ENCODE results near the gene CRYBA2. TPM values are rescaled to one million over a fixed set of nuclear protein-coding genes. Genes with fewer than 3 reads are reported as not detected.
A peak's percentile ranks its signal among the peaks of the same experiment; 100 is the strongest.

Gene CRYBA2
- total RNA-seq, 2 donors from 2014 or later = not detected

GRCh38 chr2:218980735-218981389, 12.4 kb downstream of the CRYBA2 start:
- H3K36me3 Mint-ChIP-seq (ENCODE audit: insufficient read depth in 2 of 2) = no peaks in the 10 kb centered on the region
- peaks cover 71% of the 10 kb centered on the region for H3K27me3 Mint-ChIP-seq (ENCODE audit: low read depth)
- H3K9me3 Mint-ChIP-seq = no peaks in the 10 kb centered on the region
- peak overlapping the region; percentile 43 for H3K27ac Mint-ChIP-seq
- DNase-seq (no peak), ATAC-seq (replicated peaks in 1 of 2) (no peak)
- peak overlapping the region; percentile 71 to 86 for H3K4me3 Mint-ChIP-seq
- H3K4me1 Mint-ChIP-seq (ENCODE audit: low read depth) = peaks cover 31% of the 10 kb centered on the region

GRCh38 chr2:218979846-218980734, 13.1 kb downstream of the CRYBA2 start:
- peaks cover 31% of the 10 kb centered on the region for H3K4me1 Mint-ChIP-seq (ENCODE audit: low read depth)
- peak overlapping the region; percentile 88 to 93 for H3K4me3 Mint-ChIP-seq
- no peaks in the 10 kb centered on the region for H3K9me3 Mint-ChIP-seq
- H3K27me3 Mint-ChIP-seq (ENCODE audit: low read depth) = peaks cover 73% of the 10 kb centered on the region
- DNase-seq = peak; percentile 90
- H3K36me3 Mint-ChIP-seq (ENCODE audit: insufficient read depth in 2 of 2) = no peaks in the 10 kb centered on the region
- peak; percentile 92 for ATAC-seq (replicated peaks in 1 of 2)
- H3K27ac Mint-ChIP-seq = no peak overlapping the region

GRCh38 chr2:218975060-218975777, 18.0 kb downstream of the CRYBA2 start:
- Mint-ChIP-seq H3K27me3 (ENCODE audit: low read depth) (peaks cover 45% of the 10 kb centered on the region), H3K27ac (no peak overlapping the region), H3K4me1 (ENCODE audit: low read depth) (peaks cover 9% of the 10 kb centered on the region), H3K36me3 (ENCODE audit: insufficient read depth in 2 of 2) (no peaks in the 10 kb centered on the region), H3K9me3 (no peaks in the 10 kb centered on the region), H3K4me3 (no peak overlapping the region)
- ATAC-seq (replicated peaks in 1 of 2) (no peak), DNase-seq (no peak)

- no peak for ATAC-seq (replicated peaks in 1 of 2)
- DNase-seq = no peak
- Mint-ChIP-seq H3K4me1 (ENCODE audit: low read depth) (no peaks in the 10 kb centered on the region), H3K9me3 (no peaks in the 10 kb centered on the region), H3K27me3 (ENCODE audit: low read depth) (peaks cover 46% of the 10 kb centered on the region), H3K27ac (no peak overlapping the region), H3K36me3 (ENCODE audit: insufficient read depth in 2 of 2) (no peaks in the 10 kb centered on the region), H3K4me3 (no peak overlapping the region)
Measured at GRCh38 chr2:218970894-218971293, 22.3 kb downstream of the CRYBA2 start.

- H3K4me1 Mint-ChIP-seq (ENCODE audit: low read depth) = peaks cover 14% of the 10 kb centered on the region
- no peaks in the 10 kb centered on the region for H3K9me3 Mint-ChIP-seq
- no peak overlapping the region for H3K27ac Mint-ChIP-seq
- H3K27me3 Mint-ChIP-seq (ENCODE audit: low read depth) = peaks cover 63% of the 10 kb centered on the region
- peaks cover 0 to 4% of the 10 kb centered on the region in 2 donors for H3K36me3 Mint-ChIP-seq (ENCODE audit: insufficient read depth in 2 of 2)
- H3K4me3 Mint-ChIP-seq = no peak overlapping the region
- no peak for DNase-seq
- no peak for ATAC-seq (replicated peaks in 1 of 2)
Measured at GRCh38 chr2:218964041-218964771, 29.0 kb downstream of the CRYBA2 start.

- H3K36me3 Mint-ChIP-seq (ENCODE audit: insufficient read depth in 2 of 2) = peaks cover 0 to 4% of the 10 kb centered on the region in 2 donors
Measured at GRCh38 chr2:218963601-218964000, 29.6 kb downstream of the CRYBA2 start.

GRCh38 chr2:218962859-218963492, 30.2 kb downstream of the CRYBA2 start:
- no peak overlapping the region for H3K4me3 Mint-ChIP-seq
- H3K9me3 Mint-ChIP-seq = no peaks in the 10 kb centered on the region
- H3K27ac Mint-ChIP-seq = no peak overlapping the region
- DNase-seq (peak; percentile 70 to 72), ATAC-seq (replicated peaks in 1 of 2) (no peak)
- peaks cover 18% of the 10 kb centered on the region for H3K4me1 Mint-ChIP-seq (ENCODE audit: low read depth)
- H3K36me3 Mint-ChIP-seq (ENCODE audit: insufficient read depth in 2 of 2) = peaks cover 0 to 4% of the 10 kb centered on the region in 2 donors
- peaks cover 66% of the 10 kb centered on the region for H3K27me3 Mint-ChIP-seq (ENCODE audit: low read depth)

More at GRCh38 chr2:218963601-218964000, 29.6 kb downstream of the CRYBA2 start:
- H3K27me3 Mint-ChIP-seq (ENCODE audit: low read depth) = peaks cover 64% of the 10 kb centered on the region
- peaks cover 18% of the 10 kb centered on the region for H3K4me1 Mint-ChIP-seq (ENCODE audit: low read depth)
- no peaks in the 10 kb centered on the region for H3K9me3 Mint-ChIP-seq
- no peak overlapping the region for H3K4me3 Mint-ChIP-seq
- ATAC-seq (replicated peaks in 1 of 2) = no peak
- H3K27ac Mint-ChIP-seq = no peak overlapping the region
- DNase-seq = no peak

- peak in 1 of 2 donors; percentile 19 for DNase-seq
- H3K4me1 Mint-ChIP-seq (ENCODE audit: low read depth) = peaks cover 18% of the 10 kb centered on the region
- peaks cover 0 to 4% of the 10 kb centered on the region in 2 donors for H3K36me3 Mint-ChIP-seq (ENCODE audit: insufficient read depth in 2 of 2)
- no peak overlapping the region for H3K4me3 Mint-ChIP-seq
- H3K27ac Mint-ChIP-seq = no peak overlapping the region
- no peaks in the 10 kb centered on the region for H3K9me3 Mint-ChIP-seq
- ATAC-seq (replicated peaks in 1 of 2) = no peak
- peaks cover 71% of the 10 kb centered on the region for H3K27me3 Mint-ChIP-seq (ENCODE audit: low read depth)
Measured at GRCh38 chr2:218961651-218962570, 31.3 kb downstream of the CRYBA2 start.

GRCh38 chr2:218961229-218961628, 32.0 kb downstream of the CRYBA2 start:
- Mint-ChIP-seq H3K4me1 (ENCODE audit: low read depth) (peaks cover 18% of the 10 kb centered on the region), H3K9me3 (no peaks in the 10 kb centered on the region), H3K36me3 (ENCODE audit: insufficient read depth in 2 of 2) (peaks cover 0 to 4% of the 10 kb centered on the region in 2 donors), H3K4me3 (peak overlapping the region; percentile 15 to 67), H3K27ac (no peak overlapping the region), H3K27me3 (ENCODE audit: low read depth) (peaks cover 77% of the 10 kb centered on the region)
- DNase-seq (no peak), ATAC-seq (replicated peaks in 1 of 2) (no peak)

- Mint-ChIP-seq H3K4me3 (peak overlapping the region; percentile 61 to 69), H3K36me3 (ENCODE audit: insufficient read depth in 2 of 2) (peaks cover 0 to 4% of the 10 kb centered on the region in 2 donors), H3K27ac (no peak overlapping the region), H3K27me3 (ENCODE audit: low read depth) (peaks cover 84% of the 10 kb centered on the region), H3K4me1 (ENCODE audit: low read depth) (peaks cover 18% of the 10 kb centered on the region), H3K9me3 (no peaks in the 10 kb centered on the region)
- DNase-seq = peak in 1 of 2 donors; percentile 9
- no peak for ATAC-seq (replicated peaks in 1 of 2)
Measured at GRCh38 chr2:218960309-218961165, 32.7 kb downstream of the CRYBA2 start.

Measured in activated T-cell treated with anti-CD3 and anti-CD28 coated beads, Interleukin-2, amount 50 U/mL, for 72 hours (primary cell).